Chondrocyte (in vitro differentiated cells): ENCODE results near the gene TRIM71. TPM values are rescaled to one million over a fixed set of nuclear protein-coding genes. Genes with fewer than 3 reads are reported as not detected.
"Not testable (repeated sequence)": the region's sequence is repeated elsewhere in the genome, so short reads cannot be mapped to it uniquely, and the experiment has no call there.

ENCODE experiments used
- DNase-seq: peaks from one replicate; pipeline ENCODE4 v3.0.0; 2021; ENCODE audit warnings: mixed read lengths, low spot score
- H3K27ac Mint-ChIP-seq: one replicate; pipeline ENCODE4 v1.8.0; 2021; ENCODE audit warnings: mild to moderate bottlenecking, moderate library complexity, mixed read lengths; ENCODE audit not compliant: unreplicated experiment
- H3K27me3 Mint-ChIP-seq: 2 replicates; pipeline ENCODE4 v1.8.0; 2021; ENCODE audit warnings: low read depth, mixed read lengths
- H3K36me3 Mint-ChIP-seq: 2 replicates; pipeline ENCODE4 v1.8.0; 2021; ENCODE audit warnings: low read depth, mixed read lengths
- H3K4me1 Mint-ChIP-seq: 2 replicates; pipeline ENCODE4 v1.8.0; 2021; ENCODE audit warnings: low read depth, mild to moderate bottlenecking, mixed read lengths
- H3K4me3 Mint-ChIP-seq: one replicate; pipeline ENCODE4 v1.8.0; 2021; ENCODE audit warnings: mild to moderate bottlenecking, moderate library complexity, mixed read lengths; ENCODE audit not compliant: unreplicated experiment
- H3K9me3 Mint-ChIP-seq: 2 replicates; pipeline ENCODE4 v1.8.0; 2021; ENCODE audit warnings: low read depth, mixed read lengths
- CTCF ChIP-seq: fragments of 200-600 bp; sonication (generic); IDR thresholded peaks from 2 replicates; pipeline ENCODE4 v1.5.0; 2021; ENCODE audit warnings: antibody characterized with exemption, mild to moderate bottlenecking, moderate library complexity
- total RNA-seq: library from RNA; stranded (reverse); gene quantifications from 3 replicates; pipeline ENCODE4 v1.2.1, GENCODE V29; 2021

The TRIM71 gene
- total RNA-seq, 1 donor from 2014 or later: 0.05 TPM

- H3K9me3 Mint-ChIP-seq: no peaks in the 10 kb centered on the region
- H3K4me1 Mint-ChIP-seq: peaks cover 3% of the 10 kb centered on the region
- H3K27ac Mint-ChIP-seq: no peak overlapping the region
- H3K27me3 Mint-ChIP-seq: peaks cover 12% of the 10 kb centered on the region
- no peaks in the 10 kb centered on the region for H3K36me3 Mint-ChIP-seq
- no peak for DNase-seq
- no peak for TF ChIP-seq CTCF
- H3K4me3 Mint-ChIP-seq: no peak overlapping the region
Measured at GRCh38 chr3:32897001-32897601, 79.3 kb downstream of the TRIM71 start.

- H3K27ac Mint-ChIP-seq: no peak overlapping the region
- no peaks in the 10 kb centered on the region for H3K9me3 Mint-ChIP-seq
- no peak for DNase-seq
- peaks cover 7% of the 10 kb centered on the region for H3K27me3 Mint-ChIP-seq
- peak; percentile 25 for TF ChIP-seq CTCF
- H3K4me1 Mint-ChIP-seq: peaks cover 7% of the 10 kb centered on the region
- H3K4me3 Mint-ChIP-seq: no peak overlapping the region
- H3K36me3 Mint-ChIP-seq: no peaks in the 10 kb centered on the region
Measured at GRCh38 chr3:32897981-32898623, 80.3 kb downstream of the TRIM71 start.

- Mint-ChIP-seq H3K4me3 (no peak overlapping the region), H3K9me3 (no peaks in the 10 kb centered on the region), H3K27me3 (peaks cover 5% of the 10 kb centered on the region), H3K27ac (no peak overlapping the region), H3K4me1 (peaks cover 7% of the 10 kb centered on the region), H3K36me3 (no peaks in the 10 kb centered on the region)
- no peak for TF ChIP-seq CTCF
- no peak for DNase-seq
Measured at GRCh38 chr3:32899265-32899664, 81.5 kb downstream of the TRIM71 start.

GRCh38 chr3:32901005-32901932 is 83.5 kb downstream of the TRIM71 start:
- Mint-ChIP-seq H3K4me1 (peaks cover 7% of the 10 kb centered on the region), H3K27ac (no peak overlapping the region), H3K36me3 (no peaks in the 10 kb centered on the region), H3K4me3 (no peak overlapping the region), H3K27me3 (no peaks in the 10 kb centered on the region), H3K9me3 (no peaks in the 10 kb centered on the region)
- no peak for DNase-seq
- no peak for TF ChIP-seq CTCF

- not testable (repeated sequence) for H3K9me3 Mint-ChIP-seq, DNase-seq, H3K27me3 Mint-ChIP-seq, H3K4me1 Mint-ChIP-seq, H3K36me3 Mint-ChIP-seq, H3K27ac Mint-ChIP-seq
- H3K4me3 Mint-ChIP-seq: peak overlapping the region; percentile 64
- TF ChIP-seq CTCF: peak; percentile 35
Measured at GRCh38 chr3:32902887-32903371, 85.1 kb downstream of the TRIM71 start.
